ENCODE measurements around the gene SYNC.
"Not testable (repeated sequence)": the region's sequence is repeated elsewhere in the genome, so short reads cannot be mapped to it uniquely, and the experiment has no call there.

The SYNC gene

GRCh38 chr1:32636914-32637645 lies 65.5 kb downstream of the SYNC start:
- no peak for DNase-seq

GRCh38 chr1:32635508-32636277 lies 66.9 kb downstream of the SYNC start:
- DNase-seq = no peak

- no peak for DNase-seq
Observed at GRCh38 chr1:32632829-32633228, 69.7 kb downstream of the SYNC start.

GRCh38 chr1:32630173-32630572 lies 72.4 kb downstream of the SYNC start:
- DNase-seq = not testable (repeated sequence)

Measured in 8988T (cell line).